Activated B cell treated with CpG ODN at 0.5 μM for 24 hours (primary cell): ENCODE data around the gene SH3GLB2. TPM values are rescaled to one million over a fixed set of nuclear protein-coding genes. Genes with fewer than 3 reads are reported as not detected.

ENCODE experiments used
- ATAC-seq: fragments of 200-7000 bp; cut with Tn5 transposase; one replicate; pipeline ENCODE4 v1.10.0; 2021; ENCODE audit warnings: low read depth, mild to moderate bottlenecking, moderate library complexity
- CTCF ChIA-PET: fragments of 350-600 bp; sonication (Branson Sonifier 250); formaldehyde crosslinking; loops from one replicate; lab custom pipeline; 2021; ENCODE audit warnings: antibody characterized with exemption; lab: Charles Lee
- POLR2A ChIA-PET: fragments of 350-600 bp; sonication (Branson Sonifier 250); formaldehyde crosslinking; loops from one replicate; lab custom pipeline; 2021; ENCODE audit warnings: antibody characterized with exemption; lab: Charles Lee
- DNase-seq: peaks from one replicate; pipeline ENCODE4 v3.0.0; 2022
- H3K27ac Mint-ChIP-seq: one replicate; pipeline ENCODE4 v1.8.0; 2020; ENCODE audit warnings: mixed read lengths
- H3K27me3 Mint-ChIP-seq: one replicate; pipeline ENCODE4 v1.8.0; 2021; ENCODE audit warnings: mixed read lengths
- H3K36me3 Mint-ChIP-seq: one replicate; pipeline ENCODE4 v1.8.0; 2021; ENCODE audit warnings: low read depth, mixed read lengths
- H3K4me1 Mint-ChIP-seq: one replicate; pipeline ENCODE4 v1.8.0; 2021; ENCODE audit warnings: mixed read lengths
- H3K4me3 Mint-ChIP-seq: one replicate; pipeline ENCODE4 v1.8.0; 2020; ENCODE audit warnings: mild to moderate bottlenecking, mixed read lengths
- H3K9me3 Mint-ChIP-seq: one replicate; pipeline ENCODE4 v1.8.0; 2020; ENCODE audit warnings: mixed read lengths
- CTCF ChIP-seq: fragments of 200-600 bp; IDR thresholded peaks from one replicate; pipeline ENCODE4 v1.8.0; 2022; ENCODE audit warnings: antibody characterized with exemption, mild to moderate bottlenecking
- intact Hi-C: fragments of 100-400 bp; cut with micrococcal nuclease; formaldehyde crosslinking; loops from one replicate; pipeline ENCODE4 v1.15.1; 2024
- total RNA-seq: library from RNA; stranded (reverse); gene quantifications from 2 replicates; pipeline ENCODE4 v1.2.3, GENCODE V29; 2022

SH3GLB2 gene
- total RNA-seq, 1 donor from 2014 or later = 62.9 TPM

- Mint-ChIP-seq H3K27ac (no peak overlapping the region), H3K9me3 (no peaks in the 10 kb centered on the region), H3K27me3 (no peaks in the 10 kb centered on the region), H3K4me1 (no peaks in the 10 kb centered on the region), H3K4me3 (no peak overlapping the region), H3K36me3 (peaks cover 49% of the 10 kb centered on the region)
- TF ChIP-seq CTCF = no peak
- ChIA-PET CTCF (no interaction called here), POLR2A (no interaction called here)
- intact Hi-C loops = no loop called here
- ATAC-seq (no peak), DNase-seq (no peak)
Observed at GRCh38 chr9:129054163-129054851, 26.2 kb upstream of the SH3GLB2 start.

- intact Hi-C loops = no loop called here
- Mint-ChIP-seq H3K27ac (no peak overlapping the region), H3K9me3 (no peaks in the 10 kb centered on the region), H3K4me3 (no peak overlapping the region), H3K4me1 (no peaks in the 10 kb centered on the region), H3K36me3 (peaks cover 52% of the 10 kb centered on the region), H3K27me3 (no peaks in the 10 kb centered on the region)
- POLR2A ChIA-PET = no interaction called here
- no peak for DNase-seq
- CTCF ChIA-PET = no interaction called here
- no peak for TF ChIP-seq CTCF
- ATAC-seq = no peak
Observed at GRCh38 chr9:129053020-129053419, 24.9 kb upstream of the SH3GLB2 start.

GRCh38 chr9:129052592-129052991, 24.5 kb upstream of the SH3GLB2 start:
- no peaks in the 10 kb centered on the region for H3K27me3 Mint-ChIP-seq
- no peaks in the 10 kb centered on the region for H3K4me1 Mint-ChIP-seq
- no peak for ATAC-seq
- H3K9me3 Mint-ChIP-seq = no peaks in the 10 kb centered on the region
- ChIA-PET POLR2A (interaction anchor here (0.9 kb wide), 1 partner anchor 20 kb away, joined by 3 read pairs; no protein-coding TSS in a partner anchor), CTCF (no interaction called here)
- no peak overlapping the region for H3K27ac Mint-ChIP-seq
- DNase-seq = no peak
- TF ChIP-seq CTCF = no peak
- intact Hi-C loops = no loop called here
- peaks cover 53% of the 10 kb centered on the region for H3K36me3 Mint-ChIP-seq
- H3K4me3 Mint-ChIP-seq = no peak overlapping the region

GRCh38 chr9:129042016-129042415, 13.9 kb upstream of the SH3GLB2 start:
- no peak overlapping the region for H3K27ac Mint-ChIP-seq

More at GRCh38 chr9:129042016-129042415, 13.9 kb upstream of the SH3GLB2 start:
- intact Hi-C loops = no loop called here
- ChIA-PET POLR2A (interaction anchor here (0.6 kb wide), 1 partner anchor 359 kb away, joined by 6 read pairs; no protein-coding TSS in a partner anchor), CTCF (no interaction called here)
- H3K9me3 Mint-ChIP-seq = no peaks in the 10 kb centered on the region
- H3K27me3 Mint-ChIP-seq = no peaks in the 10 kb centered on the region
- H3K4me1 Mint-ChIP-seq = peaks cover 17% of the 10 kb centered on the region
- ATAC-seq = no peak
- peaks cover 37% of the 10 kb centered on the region for H3K36me3 Mint-ChIP-seq
- no peak for DNase-seq
- no peak overlapping the region for H3K4me3 Mint-ChIP-seq
- no peak for TF ChIP-seq CTCF
